Raji (cell line): ENCODE results near the gene METTL23.

ENCODE experiments used
- POLR2A ChIP-seq: IDR thresholded peaks from 2 replicates; pipeline ENCODE4 v1.6.1; 2011; ENCODE audit warnings: low read depth, low read length, control low read depth; ENCODE audit not compliant: insufficient read depth

METTL23 gene

GRCh38 chr17:76687298-76688164, 39.1 kb upstream of the METTL23 start:
- no peak for TF ChIP-seq POLR2A

- TF ChIP-seq POLR2A: no peak
Observed at GRCh38 chr17:76688165-76688622, 38.4 kb upstream of the METTL23 start.

GRCh38 chr17:76689859-76690258, 36.8 kb upstream of the METTL23 start:
- no peak for TF ChIP-seq POLR2A

GRCh38 chr17:76690596-76691280, 35.9 kb upstream of the METTL23 start:
- no peak for TF ChIP-seq POLR2A

- no peak for TF ChIP-seq POLR2A
Observed at GRCh38 chr17:76691379-76692191, 35.1 kb upstream of the METTL23 start.

- TF ChIP-seq POLR2A: no peak
Observed at GRCh38 chr17:76695059-76695831, 31.4 kb upstream of the METTL23 start.

- no peak for TF ChIP-seq POLR2A
Observed at GRCh38 chr17:76696763-76697701, 29.6 kb upstream of the METTL23 start.

- no peak for TF ChIP-seq POLR2A
Observed at GRCh38 chr17:76697702-76698465, 28.8 kb upstream of the METTL23 start.

- TF ChIP-seq POLR2A: no peak
Observed at GRCh38 chr17:76700270-76700616, 26.4 kb upstream of the METTL23 start.

GRCh38 chr17:76700617-76701470, 25.8 kb upstream of the METTL23 start:
- TF ChIP-seq POLR2A: no peak

- no peak for TF ChIP-seq POLR2A
Observed at GRCh38 chr17:76701471-76701967, 25.1 kb upstream of the METTL23 start.

- no peak for TF ChIP-seq POLR2A
Observed at GRCh38 chr17:76702076-76702475, 24.6 kb upstream of the METTL23 start.
